Neural progenitor cell (in vitro differentiated cells): Measurements from ENCODE around the gene RFX8. TPM values are rescaled to one million over a fixed set of nuclear protein-coding genes. Genes with fewer than 3 reads are reported as not detected.

ENCODE experiments used
- DNase-seq: peaks from one replicate; pipeline ENCODE4 v3.0.0-alpha.2; 2016; ENCODE audit warnings: low spot score
- H2AFZ ChIP-seq: fragments of 200-600 bp; sonication (generic); replicated peaks from 2 replicates; pipeline ENCODE4 v1.6.1; 2016; ENCODE audit warnings: antibody characterized with exemption
- H3F3A ChIP-seq: fragments of 200-600 bp; sonication (generic); 2 replicates; pipeline ENCODE4 v1.6.1; 2016; ENCODE audit warnings: antibody characterized with exemption, low read depth
- H3K27ac ChIP-seq: fragments of 200-600 bp; sonication (generic); 2 replicates; pipeline ENCODE4 v1.5.1; 2016; ENCODE audit warnings: mild to moderate bottlenecking
- H3K27me3 ChIP-seq: fragments of 200-600 bp; sonication (generic); 2 replicates; pipeline ENCODE4 v1.6.1; 2016; ENCODE audit warnings: mild to moderate bottlenecking, moderate library complexity
- H3K36me3 ChIP-seq: fragments of 200-600 bp; sonication (generic); 2 replicates; pipeline ENCODE4 v1.5.1; 2016
- H3K4me1 ChIP-seq: fragments of 200-600 bp; sonication (generic); 2 replicates; pipeline ENCODE4 v1.6.1; 2016; ENCODE audit warnings: mixed run types
- H3K4me2 ChIP-seq: fragments of 200-600 bp; sonication (generic); 2 replicates; pipeline ENCODE4 v1.6.1; 2016
- H3K4me3 ChIP-seq: fragments of 200-600 bp; sonication (generic); 2 replicates; pipeline ENCODE4 v1.5.1; 2016
- H3K79me2 ChIP-seq: fragments of 200-600 bp; sonication (generic); 2 replicates; pipeline ENCODE4 v1.6.1; 2016; ENCODE audit warnings: low read depth
- H3K9ac ChIP-seq: fragments of 200-600 bp; sonication (generic); 2 replicates; pipeline ENCODE4 v1.6.1; 2016
- H3K9me3 ChIP-seq: fragments of 200-600 bp; sonication (generic); 2 replicates; pipeline ENCODE4 v1.5.1; 2016; ENCODE audit warnings: low read depth
- H4K20me1 ChIP-seq: fragments of 200-600 bp; sonication (generic); 2 replicates; pipeline ENCODE4 v1.6.1; 2016; ENCODE audit warnings: low read depth
- H3K27ac Mint-ChIP-seq: 3 replicates; pipeline ENCODE4 v1.8.0; 2021; ENCODE audit warnings: mixed read lengths
- H3K27me3 Mint-ChIP-seq: 2 replicates; pipeline ENCODE4 v1.8.0; 2022; ENCODE audit warnings: low read depth, mild to moderate bottlenecking, inconsistent platforms, moderate library complexity, mixed read lengths; ENCODE audit not compliant: insufficient read depth
- H3K36me3 Mint-ChIP-seq: 3 replicates; pipeline ENCODE4 v1.8.0; 2021; ENCODE audit warnings: mixed read lengths
- H3K4me1 Mint-ChIP-seq: 3 replicates; pipeline ENCODE4 v1.8.0; 2021; ENCODE audit warnings: mixed read lengths
- H3K4me3 Mint-ChIP-seq: 3 replicates; pipeline ENCODE4 v1.8.0; 2021; ENCODE audit warnings: mild to moderate bottlenecking, moderate library complexity, mixed read lengths
- H3K9me3 Mint-ChIP-seq: 3 replicates; pipeline ENCODE4 v1.8.0; 2020; ENCODE audit warnings: mixed read lengths
- EZH2 ChIP-seq: fragments of 200-600 bp; sonication (generic); IDR thresholded peaks from 2 replicates; pipeline ENCODE4 v1.6.1; 2017; ENCODE audit warnings: antibody characterized with exemption, mild to moderate bottlenecking, moderate library complexity
- EZH2phosphoT487 ChIP-seq: fragments of 200-600 bp; sonication (generic); IDR thresholded peaks from 2 replicates; pipeline ENCODE4 v1.6.1; 2017; ENCODE audit warnings: antibody characterized with exemption
- total RNA-seq: library from RNA; depleted of rRNA; stranded (reverse); fragments of >200 nt; gene quantifications from 2 replicates; pipeline ENCODE4 v1.2.3, GENCODE V29; 2015; ENCODE audit warnings: low replicate concordance
- TF ChIP-seq, protein P1 (sequence below): fragments of 200-600 bp; sonication (generic); IDR thresholded peaks from 2 replicates; pipeline ENCODE4 v1.5.1; 2017; ENCODE audit warnings: antibody characterized with exemption, mild to moderate bottlenecking

RFX8 gene
- total RNA-seq, 1 donor from 2014 or later = 0.37 TPM

DNA sequence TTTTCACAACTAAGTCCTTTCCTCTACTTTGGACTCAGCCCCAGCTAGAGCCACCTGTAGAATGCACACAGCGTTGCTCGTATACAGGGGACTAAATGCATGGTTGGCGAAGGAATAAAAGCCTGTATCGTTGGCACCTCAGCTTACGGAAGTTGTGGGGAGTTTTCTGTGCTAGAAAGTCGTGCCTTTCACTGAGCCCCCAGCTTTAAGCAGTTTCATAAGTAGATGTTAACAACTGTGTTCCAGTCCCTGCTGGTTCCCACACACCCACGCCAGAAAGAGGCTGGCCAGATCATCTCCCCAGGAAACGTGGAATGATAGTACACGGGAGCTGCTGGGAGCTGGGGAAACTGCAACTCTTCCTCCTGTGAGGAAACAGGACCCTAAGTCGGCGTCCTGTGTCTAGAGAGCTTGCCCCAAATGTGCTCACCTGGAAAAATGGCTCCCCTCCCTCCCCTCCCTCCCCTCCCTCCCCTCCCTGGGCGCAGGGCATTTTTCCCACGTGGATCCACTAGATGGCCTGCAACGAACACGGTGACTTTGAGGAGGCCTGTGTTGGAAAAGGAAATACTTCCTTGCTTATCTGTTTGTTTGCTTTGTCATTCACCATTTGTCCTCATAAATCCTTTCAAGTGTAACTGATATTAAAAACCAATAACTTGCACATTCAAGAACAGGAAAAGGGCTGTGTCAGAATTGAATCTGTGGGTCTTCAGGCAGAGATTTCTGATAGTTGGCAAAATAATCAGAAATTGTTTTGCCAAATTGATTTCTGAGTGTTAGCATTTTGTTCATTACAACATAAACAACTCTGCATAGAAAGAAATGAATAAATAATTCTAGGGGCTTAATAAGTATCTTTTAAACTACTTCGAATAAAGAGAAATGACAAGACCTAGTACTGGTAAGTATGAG lies 43.9 kb upstream of the RFX8 start:
- peak; percentile 61 for DNase-seq

DNA sequence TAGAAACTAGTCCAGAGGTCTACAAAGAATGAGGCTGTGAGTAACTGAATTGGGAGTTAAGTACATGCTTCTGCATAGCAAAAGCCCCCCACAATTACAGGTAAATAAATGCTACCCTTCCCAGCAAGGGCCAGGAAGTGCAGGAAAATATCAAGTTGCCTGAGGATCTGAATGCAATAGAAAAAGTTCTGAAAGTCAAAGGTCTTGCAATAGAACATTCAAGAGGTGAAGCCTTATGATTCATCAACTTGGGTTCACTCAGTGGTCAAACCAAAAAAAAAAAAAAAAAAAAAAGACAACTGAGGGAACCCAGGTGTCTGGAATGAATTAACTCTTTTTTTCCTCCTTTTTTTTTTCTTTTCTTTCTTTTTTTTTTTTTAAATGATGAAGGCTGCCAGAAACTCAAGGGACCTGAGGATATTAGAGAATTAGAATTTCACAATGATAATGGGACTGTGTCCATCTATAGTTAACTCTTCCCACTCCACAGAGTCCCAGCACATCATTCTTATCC lies 42.9 kb upstream of the RFX8 start:
- H3K9ac ChIP-seq = no peak overlapping the region
- no peak overlapping the region for H3K27ac Mint-ChIP-seq

More for the DNA sequence above, 43.9 kb upstream of the RFX8 start:
- H4K20me1 ChIP-seq = no peaks in the 10 kb centered on the region
- no peaks in the 10 kb centered on the region for H3K9me3 ChIP-seq
- no peaks in the 10 kb centered on the region for H3K4me1 ChIP-seq
- H3K36me3 ChIP-seq = no peaks in the 10 kb centered on the region
- Mint-ChIP-seq H3K4me3 (no peak overlapping the region), H3K36me3 (no peaks in the 10 kb centered on the region), H3K4me1 (peaks cover 3% of the 10 kb centered on the region), H3K27me3 (no peaks in the 10 kb centered on the region), H3K9me3 (peaks cover 6% of the 10 kb centered on the region), H3K27ac (no peak overlapping the region)
- no peak overlapping the region for H3K4me2 ChIP-seq
- H3F3A ChIP-seq = no peaks in the 10 kb centered on the region
- H2AFZ ChIP-seq = peak overlapping the region; percentile 80
- no peak overlapping the region for H3K9ac ChIP-seq
- no peaks in the 10 kb centered on the region for H3K79me2 ChIP-seq
- H3K27ac ChIP-seq = no peak overlapping the region
- TF ChIP-seq EZH2phosphoT487 (no peak), EZH2 (no peak)
- TF ChIP-seq, protein P1, sequence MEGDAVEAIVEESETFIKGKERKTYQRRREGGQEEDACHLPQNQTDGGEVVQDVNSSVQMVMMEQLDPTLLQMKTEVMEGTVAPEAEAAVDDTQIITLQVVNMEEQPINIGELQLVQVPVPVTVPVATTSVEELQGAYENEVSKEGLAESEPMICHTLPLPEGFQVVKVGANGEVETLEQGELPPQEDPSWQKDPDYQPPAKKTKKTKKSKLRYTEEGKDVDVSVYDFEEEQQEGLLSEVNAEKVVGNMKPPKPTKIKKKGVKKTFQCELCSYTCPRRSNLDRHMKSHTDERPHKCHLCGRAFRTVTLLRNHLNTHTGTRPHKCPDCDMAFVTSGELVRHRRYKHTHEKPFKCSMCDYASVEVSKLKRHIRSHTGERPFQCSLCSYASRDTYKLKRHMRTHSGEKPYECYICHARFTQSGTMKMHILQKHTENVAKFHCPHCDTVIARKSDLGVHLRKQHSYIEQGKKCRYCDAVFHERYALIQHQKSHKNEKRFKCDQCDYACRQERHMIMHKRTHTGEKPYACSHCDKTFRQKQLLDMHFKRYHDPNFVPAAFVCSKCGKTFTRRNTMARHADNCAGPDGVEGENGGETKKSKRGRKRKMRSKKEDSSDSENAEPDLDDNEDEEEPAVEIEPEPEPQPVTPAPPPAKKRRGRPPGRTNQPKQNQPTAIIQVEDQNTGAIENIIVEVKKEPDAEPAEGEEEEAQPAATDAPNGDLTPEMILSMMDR = peak; percentile 46
- no peak overlapping the region for H3K4me3 ChIP-seq
- H3K27me3 ChIP-seq = no peaks in the 10 kb centered on the region

DNA sequence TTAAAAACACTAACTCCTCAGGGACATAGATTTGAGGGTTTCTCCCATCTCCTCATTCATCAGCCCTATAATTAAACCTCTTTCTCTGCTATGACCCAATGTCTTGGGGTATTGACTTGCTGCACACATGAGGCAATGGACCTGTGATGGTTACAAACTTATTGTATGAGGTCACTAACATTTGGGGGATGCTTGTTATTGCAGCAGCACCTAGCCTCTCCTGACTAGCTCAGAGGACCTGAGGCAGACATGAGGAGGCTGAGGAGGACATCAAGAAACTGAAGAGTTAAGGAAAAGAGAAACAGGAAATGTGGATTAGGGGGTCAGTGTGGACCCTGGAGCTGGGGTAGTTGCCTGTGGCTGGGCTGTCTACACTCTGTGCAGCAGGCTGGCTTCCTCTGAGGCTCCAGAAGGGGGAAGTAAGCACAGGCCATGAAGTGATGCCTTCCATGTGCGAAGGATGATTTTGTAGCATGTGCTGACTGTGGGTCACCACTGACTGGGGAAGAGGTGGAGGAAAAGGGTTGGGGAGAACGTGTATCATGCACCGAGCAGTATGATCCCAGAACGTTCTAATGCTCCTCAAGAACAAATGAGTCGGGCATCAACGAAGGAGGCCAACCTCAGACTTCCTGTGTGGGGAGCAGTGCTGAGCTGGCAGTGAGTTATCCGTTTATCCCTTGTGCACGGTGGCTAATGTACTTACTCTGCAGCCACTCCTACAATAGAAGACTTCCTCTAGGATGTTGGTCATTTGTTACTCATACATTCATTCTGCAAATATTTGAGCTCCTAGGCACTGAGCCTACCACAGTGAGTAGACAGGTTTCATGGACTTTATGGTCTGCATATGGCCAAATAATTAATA lies 42.1 kb upstream of the RFX8 start:
- no peaks in the 10 kb centered on the region for H3F3A ChIP-seq
- H2AFZ ChIP-seq = no peak overlapping the region
- H3K36me3 ChIP-seq = no peaks in the 10 kb centered on the region
- H3K9ac ChIP-seq = no peak overlapping the region
- H4K20me1 ChIP-seq = no peaks in the 10 kb centered on the region
- Mint-ChIP-seq H3K4me1 (peaks cover 3% of the 10 kb centered on the region), H3K27ac (no peak overlapping the region), H3K9me3 (peaks cover 8% of the 10 kb centered on the region), H3K27me3 (no peaks in the 10 kb centered on the region), H3K4me3 (no peak overlapping the region), H3K36me3 (no peaks in the 10 kb centered on the region)
- H3K79me2 ChIP-seq = no peaks in the 10 kb centered on the region
- no peaks in the 10 kb centered on the region for H3K27me3 ChIP-seq
- no peaks in the 10 kb centered on the region for H3K9me3 ChIP-seq
- H3K4me1 ChIP-seq = no peaks in the 10 kb centered on the region
- H3K27ac ChIP-seq = no peak overlapping the region
- no peak for DNase-seq
- H3K4me2 ChIP-seq = no peak overlapping the region
- TF ChIP-seq EZH2 (no peak), EZH2phosphoT487 (no peak)
- TF ChIP-seq, protein P1 = no peak
- no peak overlapping the region for H3K4me3 ChIP-seq

More for the DNA sequence above, 42.9 kb upstream of the RFX8 start:
- Histone ChIP-seq H3K79me2 (no peaks in the 10 kb centered on the region), H3K9me3 (no peaks in the 10 kb centered on the region), H3K4me2 (no peak overlapping the region), H3K27me3 (no peaks in the 10 kb centered on the region), H3K27ac (no peak overlapping the region), H3K4me3 (no peak overlapping the region), H2AFZ (no peak overlapping the region), H3K4me1 (no peaks in the 10 kb centered on the region), H3K36me3 (no peaks in the 10 kb centered on the region), H3F3A (no peaks in the 10 kb centered on the region), H4K20me1 (no peaks in the 10 kb centered on the region)
- Mint-ChIP-seq H3K36me3 (no peaks in the 10 kb centered on the region), H3K27me3 (no peaks in the 10 kb centered on the region), H3K4me3 (no peak overlapping the region), H3K9me3 (peaks cover 8% of the 10 kb centered on the region), H3K4me1 (peaks cover 3% of the 10 kb centered on the region)
- no peak for DNase-seq
- TF ChIP-seq, protein P1 = no peak
- TF ChIP-seq EZH2phosphoT487 (no peak), EZH2 (no peak)
